Endodermal cell (in vitro differentiated cells): ENCODE measurements around the gene ATP10B. TPM values are rescaled to one million over a fixed set of nuclear protein-coding genes. Genes with fewer than 3 reads are reported as not detected.

Source experiments
- DNase-seq: peaks from one replicate; pipeline ENCODE4 v3.0.0-alpha.2; 2017
- H3K27ac ChIP-seq: 2 replicates; pipeline ENCODE4 v1.5.1; 2013; ENCODE audit warnings: mild to moderate bottlenecking, low read depth, low read length, moderate library complexity
- H3K27me3 ChIP-seq: 2 replicates; pipeline ENCODE4 v1.6.1; 2013; ENCODE audit warnings: mild to moderate bottlenecking, low read length, moderate library complexity; ENCODE audit not compliant: insufficient read depth, control insufficient read depth, poor library complexity, severe bottlenecking
- H3K36me3 ChIP-seq: 2 replicates; pipeline ENCODE4 v1.7.0; 2013; ENCODE audit warnings: mild to moderate bottlenecking, low read length, moderate library complexity; ENCODE audit not compliant: control insufficient read depth, insufficient read depth
- H3K4me1 ChIP-seq: one replicate; pipeline ENCODE4 v1.7.0; 2013; ENCODE audit warnings: low read length; ENCODE audit not compliant: control insufficient read depth, insufficient read depth
- H3K4me3 ChIP-seq: 2 replicates; pipeline ENCODE4 v1.5.1; 2013; ENCODE audit warnings: mild to moderate bottlenecking, low read length, moderate library complexity
- H3K9ac ChIP-seq: 2 replicates; pipeline ENCODE4 v1.6.1; 2013; ENCODE audit warnings: mild to moderate bottlenecking, low read length, moderate library complexity; ENCODE audit not compliant: poor library complexity, severe bottlenecking; ENCODE audit errors: extremely low read depth
- H3K9me3 ChIP-seq: 2 replicates; pipeline ENCODE4 v1.6.1; 2013; ENCODE audit warnings: mild to moderate bottlenecking, low read length, moderate library complexity; ENCODE audit not compliant: control insufficient read depth
- H3K27ac Mint-ChIP-seq: 2 replicates; pipeline ENCODE4 v1.8.0; 2020; ENCODE audit warnings: mixed read lengths
- H3K27me3 Mint-ChIP-seq: 2 replicates; pipeline ENCODE4 v1.8.0; 2021; ENCODE audit warnings: mild to moderate bottlenecking, mixed read lengths; ENCODE audit not compliant: insufficient read depth
- H3K36me3 Mint-ChIP-seq: 2 replicates; pipeline ENCODE4 v1.8.0; 2020; ENCODE audit warnings: low read depth, mixed read lengths
- H3K4me1 Mint-ChIP-seq: 2 replicates; pipeline ENCODE4 v1.8.0; 2020; ENCODE audit warnings: mixed read lengths
- H3K4me3 Mint-ChIP-seq: 2 replicates; pipeline ENCODE4 v1.8.0; 2020; ENCODE audit warnings: mild to moderate bottlenecking, moderate library complexity, mixed read lengths
- H3K9me3 Mint-ChIP-seq: 2 replicates; pipeline ENCODE4 v1.8.0; 2020; ENCODE audit warnings: mild to moderate bottlenecking, mixed read lengths
- WGBS, 2 experiments: methylation state at CpG; one replicate each; pipeline versions ENCODE4 v1.1.5 to v1.1.7; 2013; ENCODE audit warnings: missing lambda C conversion rate in 2 of 2, mixed read lengths in 1 of 2; ENCODE audit not compliant: insufficient coverage in 1 of 2, insufficient read length in 1 of 2; 5-methylcytosine and 5-hydroxymethylcytosine counted together
- total RNA-seq, 2 donors: library from RNA; stranded (reverse); fragmentation: NEBNext Ultra II Directional in 1 of 2; extraction: Animal tissue kit (Norgen Biotek cat#: 25700) in 1 of 2; gene quantifications; 2 replicates in 1 of 2; 3 replicates in 1 of 2; pipeline ENCODE4 v1.2.1, GENCODE V29; 2021
- TF ChIP-seq, protein P1 (sequence below): fragments of 200-600 bp; sonication (generic); conservative IDR thresholded peaks from 2 replicates; pipeline ENCODE4 v1.5.0; 2021; ENCODE audit warnings: antibody characterized with exemption, mild to moderate bottlenecking

The ATP10B gene
- total RNA-seq, 2 donors from 2014 or later = 0.15 to 0.38 TPM

DNA sequence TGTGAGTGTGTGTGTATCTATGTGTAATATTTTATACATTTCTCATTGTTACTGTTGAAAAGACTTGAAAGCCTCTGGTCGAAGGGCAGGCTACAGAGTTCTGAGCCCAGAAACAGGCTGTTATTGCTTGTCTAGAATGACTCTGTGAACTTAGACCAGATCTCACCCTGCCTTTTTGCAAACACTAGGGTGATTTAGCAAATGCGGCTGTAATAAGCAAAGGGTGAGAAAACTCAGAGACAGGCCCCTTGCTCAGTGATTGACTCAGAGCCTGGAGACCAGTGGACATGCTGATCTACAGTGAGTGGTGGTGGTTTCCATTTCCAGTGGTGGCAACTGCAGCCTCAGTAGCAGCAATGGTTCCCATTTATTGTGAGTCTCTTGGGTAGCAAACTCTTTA lies 183.7 kb downstream of the ATP10B start:
- no peak overlapping the region for H3K4me3 ChIP-seq
- no peak overlapping the region for H3K27ac ChIP-seq
- Mint-ChIP-seq H3K4me1 (peaks cover 3% of the 10 kb centered on the region), H3K9me3 (no peaks in the 10 kb centered on the region), H3K27ac (no peak overlapping the region), H3K27me3 (no peaks in the 10 kb centered on the region), H3K4me3 (no peak overlapping the region), H3K36me3 (no peaks in the 10 kb centered on the region)
- H3K4me1 ChIP-seq = no peaks in the 10 kb centered on the region
- TF ChIP-seq, protein P1, sequence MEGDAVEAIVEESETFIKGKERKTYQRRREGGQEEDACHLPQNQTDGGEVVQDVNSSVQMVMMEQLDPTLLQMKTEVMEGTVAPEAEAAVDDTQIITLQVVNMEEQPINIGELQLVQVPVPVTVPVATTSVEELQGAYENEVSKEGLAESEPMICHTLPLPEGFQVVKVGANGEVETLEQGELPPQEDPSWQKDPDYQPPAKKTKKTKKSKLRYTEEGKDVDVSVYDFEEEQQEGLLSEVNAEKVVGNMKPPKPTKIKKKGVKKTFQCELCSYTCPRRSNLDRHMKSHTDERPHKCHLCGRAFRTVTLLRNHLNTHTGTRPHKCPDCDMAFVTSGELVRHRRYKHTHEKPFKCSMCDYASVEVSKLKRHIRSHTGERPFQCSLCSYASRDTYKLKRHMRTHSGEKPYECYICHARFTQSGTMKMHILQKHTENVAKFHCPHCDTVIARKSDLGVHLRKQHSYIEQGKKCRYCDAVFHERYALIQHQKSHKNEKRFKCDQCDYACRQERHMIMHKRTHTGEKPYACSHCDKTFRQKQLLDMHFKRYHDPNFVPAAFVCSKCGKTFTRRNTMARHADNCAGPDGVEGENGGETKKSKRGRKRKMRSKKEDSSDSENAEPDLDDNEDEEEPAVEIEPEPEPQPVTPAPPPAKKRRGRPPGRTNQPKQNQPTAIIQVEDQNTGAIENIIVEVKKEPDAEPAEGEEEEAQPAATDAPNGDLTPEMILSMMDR = no peak
- WGBS, 2 experiments = 94 to 100% methylated on average over 1 to 2 of the region's 2 CpGs
- DNase-seq = no peak
- H3K9ac ChIP-seq = no peak overlapping the region
- no peaks in the 10 kb centered on the region for H3K27me3 ChIP-seq
- no peaks in the 10 kb centered on the region for H3K36me3 ChIP-seq
- no peaks in the 10 kb centered on the region for H3K9me3 ChIP-seq

DNA sequence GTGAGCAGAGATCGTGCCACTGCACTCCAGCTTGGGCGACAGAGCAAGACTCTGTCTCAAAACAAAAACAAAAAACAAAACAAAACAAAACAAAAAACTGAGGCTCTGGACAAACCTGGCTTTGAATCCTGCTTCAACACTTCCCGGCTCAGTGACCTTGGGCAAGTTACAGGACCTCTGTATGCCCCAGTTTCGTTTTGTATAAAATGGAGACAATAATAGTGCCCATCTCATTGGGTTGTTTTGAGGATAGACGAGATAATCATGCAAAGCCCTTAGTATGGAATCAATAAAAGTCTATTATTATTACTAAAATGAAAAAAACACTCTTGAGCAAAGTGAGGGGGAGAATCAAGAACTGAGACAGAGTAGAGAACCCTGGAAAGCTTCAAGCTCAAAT lies 184.9 kb downstream of the ATP10B start:
- peaks cover 3% of the 10 kb centered on the region for H3K4me1 Mint-ChIP-seq
- H3K27ac Mint-ChIP-seq = no peak overlapping the region
- 94 to 97% methylated on average over 2 to 5 of the region's 5 CpGs for WGBS, 2 experiments

DNA sequence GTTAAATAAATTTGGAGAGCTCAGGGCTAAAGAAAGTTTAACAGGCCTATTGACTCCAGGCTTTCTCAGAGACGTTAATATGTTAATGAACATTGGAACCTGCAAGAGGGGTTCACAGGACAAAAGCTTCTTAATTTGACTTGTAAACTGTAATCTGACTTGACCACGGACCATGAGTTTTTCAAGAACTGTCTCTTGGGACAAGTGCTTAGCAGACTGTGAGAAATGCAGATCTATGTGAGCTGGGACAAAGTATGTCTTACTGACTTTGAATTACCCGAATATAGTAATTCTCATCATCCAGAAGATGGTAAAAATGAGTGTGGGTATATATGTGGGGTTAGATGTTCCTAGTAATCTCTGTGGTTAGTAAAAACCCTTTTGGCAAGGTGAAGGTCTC lies 186.6 kb downstream of the ATP10B start:
- H3K27ac Mint-ChIP-seq = no peak overlapping the region

More for the DNA sequence above, 184.9 kb downstream of the ATP10B start:
- Histone ChIP-seq H3K27me3 (no peaks in the 10 kb centered on the region), H3K4me1 (no peaks in the 10 kb centered on the region), H3K9ac (no peak overlapping the region), H3K9me3 (no peaks in the 10 kb centered on the region), H3K27ac (no peak overlapping the region), H3K4me3 (no peak overlapping the region), H3K36me3 (no peaks in the 10 kb centered on the region)
- no peaks in the 10 kb centered on the region for H3K36me3 Mint-ChIP-seq
- TF ChIP-seq, protein P1 = no peak
- H3K9me3 Mint-ChIP-seq = peaks cover 2% of the 10 kb centered on the region
- H3K4me3 Mint-ChIP-seq = no peak overlapping the region
- no peaks in the 10 kb centered on the region for H3K27me3 Mint-ChIP-seq
- DNase-seq = no peak

More for the DNA sequence above, 186.6 kb downstream of the ATP10B start:
- no peaks in the 10 kb centered on the region for H3K9me3 ChIP-seq
- no peaks in the 10 kb centered on the region for H3K36me3 Mint-ChIP-seq
- no peak overlapping the region for H3K27ac ChIP-seq
- TF ChIP-seq, protein P1 = no peak
- H3K9ac ChIP-seq = no peak overlapping the region
- H3K9me3 Mint-ChIP-seq = peaks cover 2% of the 10 kb centered on the region
- H3K4me3 Mint-ChIP-seq = no peak overlapping the region
- no peaks in the 10 kb centered on the region for H3K27me3 Mint-ChIP-seq
- WGBS, 2 experiments = 60 to 73% methylated on average over 2 to 3 of the region's 3 CpGs
- H3K4me3 ChIP-seq = no peak overlapping the region
- DNase-seq = no peak
- H3K27me3 ChIP-seq = no peaks in the 10 kb centered on the region
- H3K4me1 Mint-ChIP-seq = peaks cover 3% of the 10 kb centered on the region
- H3K4me1 ChIP-seq = no peaks in the 10 kb centered on the region
- H3K36me3 ChIP-seq = no peaks in the 10 kb centered on the region
